HG03175 (cell line): Measurements from ENCODE around the gene ZNF543.
"Not testable (repeated sequence)": the region's sequence is repeated elsewhere in the genome, so short reads cannot be mapped to it uniquely, and the experiment has no call there.

Experiments
- ATAC-seq: cut with Tn5 transposase; IDR thresholded peaks from one replicate; pipeline ENCODE4 v1.9.1; 2021; ENCODE audit warnings: mild to moderate bottlenecking, moderate library complexity; ENCODE audit not compliant: unreplicated experiment

Gene ZNF543

DNA sequence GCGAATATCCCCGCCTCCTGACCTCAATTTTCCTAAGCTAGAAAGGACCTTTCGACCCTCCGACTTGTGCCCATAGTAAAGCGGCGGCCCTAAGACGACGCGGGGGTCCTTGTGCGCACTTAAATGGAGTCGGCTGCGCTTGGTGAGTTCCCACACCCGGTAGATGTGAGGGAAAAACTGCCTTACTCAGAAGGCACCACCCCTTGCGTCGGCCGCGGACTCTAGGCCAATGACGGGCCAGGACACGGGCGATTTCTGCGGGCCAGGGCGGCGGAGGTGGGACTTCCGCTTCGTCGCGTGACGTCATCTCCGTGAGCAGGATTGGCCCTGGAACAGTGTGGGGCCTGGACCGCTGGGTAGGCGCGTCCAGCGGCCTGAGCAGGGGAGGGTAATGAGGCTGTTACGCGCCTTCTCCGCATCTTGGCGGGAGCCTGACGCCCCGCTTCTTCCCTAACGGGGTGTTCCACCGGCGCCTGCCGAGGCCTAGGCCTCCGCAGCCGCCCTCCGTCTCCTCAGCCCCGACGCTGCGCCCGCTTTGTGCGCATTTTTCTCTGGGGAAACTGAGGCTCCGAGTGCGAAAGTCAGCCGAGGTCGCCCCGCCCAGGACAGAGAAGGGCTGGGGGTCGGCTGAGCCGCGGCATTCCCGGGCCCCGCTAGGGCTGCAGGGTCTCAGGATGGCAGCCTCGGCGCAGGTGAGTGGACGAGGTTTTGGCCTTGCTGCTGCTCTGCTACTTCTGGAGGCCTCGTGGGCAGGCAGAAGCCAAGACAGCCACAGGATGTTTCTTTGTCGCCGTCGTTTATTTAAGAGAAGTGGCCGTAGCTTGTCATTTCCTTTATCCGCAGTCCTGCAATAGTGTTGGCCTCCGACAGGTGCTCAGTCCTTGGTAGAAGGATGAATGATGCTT lies at the start of gene ZNF543:
Gene ZNF543 (plus strand): TSS at position 293 of the 905 bp plus-strand sequence. CDS start 382 bp downstream, at position 675.
- peak; percentile 99 for ATAC-seq

DNA sequence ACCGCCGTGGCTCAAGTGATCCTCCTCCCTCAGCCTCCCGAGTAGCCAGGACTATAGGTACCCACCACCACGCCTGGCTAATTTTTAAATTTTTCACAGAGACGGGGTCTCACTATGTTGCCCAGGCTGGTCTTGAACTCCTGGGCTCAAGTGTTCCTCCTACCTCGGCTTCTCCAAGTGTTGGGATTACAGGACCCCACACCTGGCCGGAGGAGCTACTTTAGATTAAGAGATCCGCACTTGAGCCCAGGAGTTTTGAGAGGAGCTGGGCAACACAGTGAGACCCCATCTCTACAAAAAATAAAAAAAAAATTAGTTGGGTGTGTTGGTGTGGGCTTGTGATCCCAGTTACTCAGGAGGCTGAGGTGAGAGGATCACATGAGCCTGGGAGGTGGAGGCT lies 49.0 kb upstream of the ZNF543 start:
- ATAC-seq, result no peak

DNA sequence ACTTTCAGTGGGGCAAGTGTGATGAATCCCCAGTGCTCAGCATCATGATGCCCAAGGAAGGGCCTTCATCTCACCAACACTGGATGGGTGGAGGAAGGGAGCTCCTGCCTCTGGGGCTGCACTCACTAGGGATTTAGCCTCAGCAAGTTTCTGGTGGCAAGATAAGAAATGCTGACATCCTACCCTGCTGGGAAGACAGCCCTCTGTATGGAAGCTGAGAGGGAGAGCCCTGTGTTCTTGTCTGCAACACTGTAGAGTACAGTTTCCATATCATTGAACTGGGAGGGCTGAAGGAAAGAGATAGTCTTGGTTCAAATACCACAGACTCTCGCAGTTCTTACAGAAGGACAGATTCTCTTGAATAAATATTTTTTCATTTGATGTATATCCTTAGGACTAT lies 47.3 kb upstream of the ZNF543 start:
- ATAC-seq, result no peak

DNA sequence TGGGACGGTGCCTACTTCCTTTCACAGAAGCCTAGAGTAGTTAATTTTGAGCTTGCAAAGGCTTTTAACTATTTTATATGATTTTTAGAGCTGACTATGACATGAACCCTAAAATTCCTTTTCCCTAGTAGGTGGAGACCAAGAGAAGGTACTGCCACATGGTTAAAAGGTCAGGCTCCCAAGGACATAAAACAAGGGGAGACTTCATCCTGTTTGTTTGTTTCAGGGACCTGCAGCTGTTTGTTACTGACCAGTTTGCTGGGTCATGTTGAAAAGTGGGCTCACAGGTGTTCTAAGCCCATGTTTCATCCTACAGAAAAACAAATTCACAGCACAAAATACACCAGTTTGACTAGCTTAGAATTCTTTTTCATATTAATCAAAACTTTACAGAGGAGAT lies 43.8 kb upstream of the ZNF543 start:
- ATAC-seq, result no peak

DNA sequence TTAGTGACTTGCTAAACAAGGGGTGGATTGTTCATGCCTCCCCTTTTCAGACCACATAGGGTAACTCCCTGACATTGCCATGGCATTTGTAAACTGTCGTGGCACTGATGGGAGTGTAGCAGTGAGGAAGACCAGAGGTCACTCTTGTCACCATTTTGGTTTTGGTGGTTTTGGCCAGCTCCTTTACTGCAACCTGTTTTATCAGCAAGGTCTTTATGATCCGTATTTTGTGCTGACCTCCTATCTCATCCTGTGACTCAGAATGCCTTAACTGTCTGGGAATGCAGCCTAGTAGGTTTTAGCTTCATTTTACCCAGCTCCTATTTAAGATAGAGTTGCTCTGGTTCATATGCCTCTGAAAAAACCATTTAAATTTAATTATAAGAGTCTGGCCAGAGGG lies 41.8 kb upstream of the ZNF543 start:
- not testable (repeated sequence) for ATAC-seq

DNA sequence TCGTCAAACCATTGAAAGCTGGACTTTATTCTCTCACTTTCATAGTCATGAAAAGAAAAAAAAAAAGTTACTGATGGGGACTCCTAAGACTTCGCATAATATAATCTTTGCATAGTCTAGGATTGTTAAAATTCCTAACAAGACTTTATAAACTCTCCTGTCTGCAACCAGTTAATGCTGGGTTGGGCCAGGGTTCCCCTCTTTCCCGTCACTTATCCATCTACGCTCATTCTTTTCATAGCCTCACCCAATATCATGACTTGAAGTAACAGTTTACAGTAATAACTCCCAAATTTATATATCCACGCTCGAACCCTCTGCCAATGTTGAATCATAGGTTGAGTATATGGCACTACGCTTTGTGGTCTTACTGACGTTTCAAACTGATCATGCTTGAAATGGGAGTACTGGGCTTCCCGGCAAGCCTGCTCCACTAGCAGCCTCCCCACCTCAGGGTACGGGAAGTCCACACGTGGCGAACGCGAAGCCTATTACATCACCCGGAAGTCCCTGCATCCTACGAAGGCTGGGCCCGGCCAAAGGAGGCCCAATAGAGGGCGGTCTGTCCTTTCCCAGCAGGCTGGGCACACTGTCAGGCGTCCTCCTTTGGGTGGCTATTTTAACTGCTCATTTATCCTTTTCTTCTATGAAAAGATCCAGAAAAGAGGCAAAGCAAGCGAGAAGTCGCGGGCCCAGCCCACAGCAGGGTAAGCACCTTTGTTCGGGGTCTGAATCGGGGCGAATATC lies 40.7 kb upstream of the ZNF543 start:
- ATAC-seq, result peak; percentile 70

DNA sequence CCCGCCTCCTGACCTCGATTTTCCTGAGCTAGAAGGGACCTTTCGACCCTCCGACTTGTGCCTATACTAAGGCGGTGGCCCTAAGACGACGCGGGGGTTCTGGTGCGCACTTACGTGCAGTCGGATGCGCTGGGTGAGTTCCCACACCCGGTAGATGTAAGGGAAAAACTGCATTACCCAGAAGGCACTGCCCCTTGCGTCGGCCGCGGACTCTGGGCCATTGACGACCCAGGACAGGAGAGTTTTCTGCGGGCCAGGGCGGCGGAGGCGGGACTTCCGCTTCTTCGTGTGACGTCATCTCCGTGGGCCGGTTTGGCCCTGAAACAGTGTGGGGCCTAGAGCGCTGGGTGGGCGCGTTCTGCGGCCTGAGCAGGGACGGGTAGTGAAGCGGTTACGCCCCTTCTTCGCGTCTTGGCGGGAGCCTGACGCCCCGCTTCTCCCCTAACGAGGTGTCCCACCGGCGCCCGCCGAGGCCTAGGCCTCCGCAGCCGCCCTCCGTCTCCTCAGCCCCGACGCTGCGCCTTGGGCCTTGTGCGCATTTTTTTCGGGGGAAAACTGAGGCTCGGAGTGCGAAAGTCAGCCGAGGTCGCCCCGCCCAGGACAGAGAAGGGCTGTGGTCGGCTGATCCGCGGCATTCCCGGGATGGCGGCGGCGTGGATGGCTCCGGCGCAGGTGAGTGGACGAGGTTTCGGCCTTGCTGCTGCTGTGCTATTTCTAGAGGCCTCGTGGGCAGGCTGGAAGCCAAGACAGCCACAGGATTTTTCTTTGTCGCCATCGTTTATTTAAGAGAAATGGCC lies 39.9 kb upstream of the ZNF543 start, which contains the start of gene ZNF460:
Gene ZNF460 (plus strand): TSS at position 321 of the 797 bp plus-strand sequence. CDS start 322 bp downstream, at position 643.
- peak; percentile 87 for ATAC-seq

DNA sequence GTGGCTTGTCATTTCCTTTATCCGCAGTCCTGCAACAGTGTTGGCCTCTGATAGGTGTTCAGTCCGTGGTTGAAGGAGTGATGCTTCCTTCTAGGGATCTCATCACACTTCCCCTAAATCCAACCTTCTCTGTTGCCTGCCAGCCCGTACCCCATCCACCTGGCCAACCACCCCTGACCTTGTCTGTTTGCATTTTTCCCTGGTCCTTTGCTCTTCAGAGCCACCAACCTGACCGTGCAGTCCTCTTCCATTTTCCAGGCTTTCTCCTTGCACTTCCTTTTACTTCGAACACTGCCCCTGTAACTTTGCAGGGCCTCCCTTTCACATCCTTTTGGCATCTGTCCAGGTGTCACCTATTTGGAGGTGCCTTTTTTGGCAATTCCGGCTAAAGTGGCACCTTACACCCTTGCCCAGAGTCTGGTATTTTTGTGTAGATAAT lies 39.3 kb upstream of the ZNF543 start:
- ATAC-seq, result no peak

DNA sequence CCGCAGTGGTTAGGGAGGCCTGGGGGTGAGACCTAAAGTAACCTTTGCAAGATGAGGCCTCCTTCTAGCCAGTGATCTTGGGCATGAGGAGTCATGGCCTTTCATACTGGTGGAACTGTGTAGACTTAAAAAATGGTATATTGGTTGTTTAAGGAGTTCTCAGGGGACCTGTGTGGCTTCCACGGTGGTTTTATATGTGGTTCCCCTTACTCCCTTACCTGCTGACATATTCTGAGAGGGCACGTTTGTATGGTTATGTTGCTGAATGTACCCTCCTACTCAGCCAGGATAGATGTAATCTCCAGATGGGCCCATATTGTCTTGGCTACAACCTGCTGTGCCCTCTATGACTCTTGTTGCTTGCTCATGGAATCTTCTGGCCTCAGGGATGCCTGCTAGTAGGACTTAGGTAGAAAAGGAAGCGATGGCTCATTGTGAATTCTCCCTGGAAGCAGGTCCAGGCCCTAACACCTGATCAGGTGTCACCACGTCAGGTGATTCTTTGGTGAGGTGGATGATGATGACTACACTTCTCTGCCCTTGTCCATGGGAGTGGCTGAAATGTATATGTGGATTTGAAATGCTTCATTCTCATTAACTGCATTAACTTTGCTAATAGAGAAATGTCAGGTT lies 38.1 kb upstream of the ZNF543 start:
- ATAC-seq, result no peak

DNA sequence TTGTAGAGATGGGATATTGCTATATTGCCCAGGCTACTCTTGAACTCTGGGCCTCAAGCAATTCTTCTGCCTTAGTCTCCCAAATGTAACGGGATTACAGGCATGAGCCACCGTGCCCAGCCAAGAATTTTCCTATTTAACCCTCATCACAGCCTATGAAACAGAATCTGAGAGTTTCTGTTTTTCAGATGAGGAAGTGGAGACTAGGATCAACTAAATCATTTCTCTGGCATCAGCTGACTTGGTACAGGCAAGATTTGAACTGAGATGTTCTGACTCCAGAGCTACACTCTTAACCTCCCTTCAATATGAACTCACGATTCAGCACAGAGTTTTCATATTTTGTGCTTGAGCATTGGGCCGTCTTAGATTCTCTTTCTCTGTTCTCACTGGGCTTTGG lies 31.9 kb upstream of the ZNF543 start:
- no peak for ATAC-seq

DNA sequence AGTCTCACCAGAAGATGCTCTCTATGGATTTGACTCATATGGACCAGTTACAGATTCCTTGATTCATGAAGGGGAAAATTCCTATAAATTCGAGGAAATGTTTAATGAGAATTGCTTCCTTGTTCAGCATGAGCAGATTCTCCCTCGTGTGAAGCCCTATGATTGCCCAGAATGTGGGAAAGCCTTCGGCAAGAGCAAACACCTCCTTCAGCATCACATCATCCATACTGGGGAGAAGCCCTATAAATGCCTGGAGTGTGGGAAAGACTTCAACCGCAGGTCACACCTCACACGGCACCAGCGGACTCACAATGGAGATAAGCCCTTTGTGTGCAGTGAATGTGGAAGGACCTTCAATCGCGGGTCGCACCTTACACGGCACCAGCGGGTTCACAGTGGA lies 29.3 kb upstream of the ZNF543 start:
- ATAC-seq, result no peak

DNA sequence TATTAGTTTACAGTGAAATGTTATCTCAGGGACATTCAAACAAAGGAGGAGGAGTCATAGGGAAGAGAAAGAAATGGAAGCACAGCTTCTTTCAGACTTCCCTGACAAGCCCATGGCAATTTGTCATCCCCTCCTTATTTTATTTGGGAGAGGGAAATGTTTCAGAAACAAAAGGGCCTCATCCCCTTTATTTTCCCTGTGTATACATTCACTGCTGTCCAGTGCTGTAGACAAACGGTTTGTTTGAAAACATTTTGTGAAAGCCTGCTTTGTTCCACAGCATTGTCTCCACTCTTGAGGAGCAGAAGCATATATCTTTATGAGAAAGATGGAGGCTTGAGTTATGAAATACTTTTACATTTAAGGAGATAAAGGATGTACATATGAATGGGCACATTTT lies 27.7 kb upstream of the ZNF543 start:
- no peak for ATAC-seq

DNA sequence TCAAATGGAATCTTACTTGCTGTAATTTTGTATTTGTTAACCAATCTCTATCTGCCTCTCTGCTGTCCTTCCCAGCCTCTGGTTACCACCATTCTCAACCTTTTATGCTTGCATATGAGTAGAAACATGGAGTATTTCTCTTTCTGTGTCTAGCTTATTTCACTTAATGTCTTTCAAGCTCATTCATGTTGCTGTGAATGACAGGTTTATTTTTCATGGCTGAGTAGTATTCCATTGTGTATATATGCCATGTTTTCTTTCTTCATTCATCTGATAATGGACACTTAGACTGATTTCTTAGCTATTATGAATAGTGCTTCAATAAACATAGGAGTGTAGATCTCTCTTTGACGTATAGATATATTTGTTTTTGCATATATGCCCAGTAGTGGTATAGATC lies 26.6 kb upstream of the ZNF543 start:
- ATAC-seq, result no peak

DNA sequence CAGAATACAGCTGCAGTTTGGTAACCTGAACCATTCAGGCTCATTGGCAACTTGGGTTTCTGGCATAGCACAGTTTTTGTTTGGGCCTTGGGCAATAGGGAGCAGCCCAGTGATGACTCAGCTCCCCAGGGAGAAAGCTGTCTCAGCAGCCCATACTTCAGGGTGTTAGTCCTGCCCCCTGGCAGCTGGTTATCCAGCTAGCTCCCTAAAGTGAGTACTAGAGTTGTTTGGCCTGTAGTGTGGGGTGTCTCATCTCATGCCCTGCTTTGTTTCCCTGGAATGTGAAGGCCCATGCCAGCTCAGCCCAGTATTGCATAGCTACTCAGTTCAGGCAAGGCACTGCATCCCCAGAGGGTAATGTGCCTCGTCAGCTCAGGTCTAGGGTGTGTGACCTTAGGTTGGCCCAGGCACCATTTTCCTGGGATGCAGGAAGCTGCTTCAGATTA lies 18.2 kb upstream of the ZNF543 start:
- no peak for ATAC-seq

DNA sequence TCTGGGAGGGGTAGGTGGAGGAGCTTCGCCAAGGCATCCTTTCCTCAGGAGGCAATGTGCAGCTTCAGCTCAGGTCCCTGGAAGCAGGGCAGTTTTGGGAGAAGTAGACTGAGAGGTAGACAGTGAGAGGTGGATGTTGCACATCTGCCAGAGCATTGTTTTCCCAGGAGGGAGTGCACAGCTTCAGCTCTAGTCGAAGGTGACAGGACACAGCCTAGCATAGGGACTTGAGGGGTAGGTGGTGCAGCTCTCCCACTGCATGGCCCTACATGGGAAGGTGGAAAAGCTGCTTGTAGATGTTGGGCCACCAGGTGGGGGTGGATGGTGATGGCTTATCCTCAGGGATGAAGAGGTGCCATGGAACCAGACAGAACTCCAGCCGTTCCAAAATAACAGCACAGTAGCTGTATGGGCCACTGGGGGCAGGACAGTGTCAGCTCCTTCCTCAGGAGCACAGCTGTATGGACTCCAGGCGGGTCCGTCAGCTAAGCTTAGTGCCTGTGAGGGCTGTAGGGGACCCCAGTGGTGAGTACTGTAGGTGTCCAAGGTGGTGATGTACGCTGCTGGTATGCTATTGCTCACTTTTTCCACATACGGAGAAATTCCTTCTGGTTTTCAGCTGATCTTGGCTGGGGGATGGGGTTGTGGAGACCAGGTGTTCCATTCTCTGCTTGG lies 17.4 kb upstream of the ZNF543 start:
- no peak for ATAC-seq

DNA sequence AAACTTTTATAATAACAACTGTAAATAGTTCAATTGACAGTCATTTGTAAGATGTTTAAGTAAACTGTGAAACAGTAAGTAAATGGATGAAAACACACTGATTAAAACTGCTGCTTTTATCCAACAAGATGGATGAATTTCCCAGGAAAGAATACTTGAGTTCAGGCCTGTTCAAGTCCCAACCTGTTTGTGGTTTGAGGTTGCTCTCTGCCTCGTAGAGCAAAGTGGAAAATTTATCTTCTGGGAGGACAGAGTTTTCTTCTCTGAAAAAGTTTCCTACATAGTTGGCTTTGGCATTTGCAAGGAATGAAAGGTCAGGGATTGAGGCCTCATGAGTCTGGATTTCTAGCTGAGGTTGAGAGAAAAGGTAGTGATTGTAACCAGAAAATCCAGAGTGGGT lies 15.2 kb upstream of the ZNF543 start:
- no peak for ATAC-seq

DNA sequence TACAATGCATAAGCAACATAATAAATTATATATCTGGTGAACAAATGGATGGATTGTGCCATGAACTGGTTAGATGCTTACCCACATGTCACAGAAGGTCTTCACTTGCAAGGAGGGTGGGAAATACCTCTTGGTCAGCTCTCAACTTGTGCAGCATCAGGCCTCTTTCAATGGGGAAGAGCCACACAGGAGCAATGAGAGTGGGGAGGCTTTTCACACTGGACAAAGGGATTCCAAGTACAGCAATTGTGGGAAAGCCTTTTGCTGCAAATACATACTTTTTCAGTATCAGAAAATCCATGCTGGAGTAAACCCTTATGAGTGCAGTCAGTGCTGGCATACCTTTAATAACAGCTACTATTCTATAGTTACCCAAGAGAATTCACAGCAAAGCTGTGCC lies 11.8 kb upstream of the ZNF543 start:
- no peak for ATAC-seq

DNA sequence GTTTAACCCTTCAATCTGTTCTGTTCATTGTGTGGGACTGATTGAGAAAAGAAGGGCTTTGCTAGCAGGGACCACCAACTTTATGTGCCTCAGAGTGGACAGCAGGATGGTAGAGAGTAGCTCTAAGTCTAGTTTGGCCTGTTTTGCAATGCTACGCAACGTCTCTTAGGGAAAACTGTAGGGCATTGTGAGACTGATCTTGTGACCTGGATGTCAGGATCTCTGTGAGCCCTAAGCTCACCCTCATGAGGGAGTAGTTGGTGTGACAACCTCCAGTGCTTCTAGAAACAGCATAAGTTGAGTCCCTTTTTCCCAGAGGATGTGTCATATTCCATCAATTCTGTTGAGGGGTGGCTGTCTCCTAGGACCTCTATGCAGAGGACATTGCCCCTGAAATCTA lies 9.5 kb upstream of the ZNF543 start:
- ATAC-seq, result no peak

DNA sequence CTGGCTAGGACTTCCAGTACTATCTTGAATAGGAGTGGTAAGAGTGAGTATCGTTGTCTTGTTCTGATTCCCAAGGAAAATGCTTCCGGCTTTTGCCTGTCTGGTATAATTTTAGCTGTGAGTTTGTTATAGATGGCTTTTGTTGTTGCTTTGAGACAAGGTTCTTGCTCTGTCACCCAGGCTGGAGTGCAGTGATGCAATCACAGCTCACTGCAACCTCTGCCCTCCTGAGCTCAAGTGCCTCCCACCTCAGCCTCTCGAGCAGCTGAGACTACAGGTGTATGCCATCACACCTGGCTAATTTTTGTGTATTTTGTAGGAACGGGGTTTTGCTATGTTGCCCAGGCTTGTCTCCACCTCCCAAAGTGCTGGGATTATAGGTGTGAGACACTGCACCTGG lies 6.1 kb upstream of the ZNF543 start:
- no peak for ATAC-seq

DNA sequence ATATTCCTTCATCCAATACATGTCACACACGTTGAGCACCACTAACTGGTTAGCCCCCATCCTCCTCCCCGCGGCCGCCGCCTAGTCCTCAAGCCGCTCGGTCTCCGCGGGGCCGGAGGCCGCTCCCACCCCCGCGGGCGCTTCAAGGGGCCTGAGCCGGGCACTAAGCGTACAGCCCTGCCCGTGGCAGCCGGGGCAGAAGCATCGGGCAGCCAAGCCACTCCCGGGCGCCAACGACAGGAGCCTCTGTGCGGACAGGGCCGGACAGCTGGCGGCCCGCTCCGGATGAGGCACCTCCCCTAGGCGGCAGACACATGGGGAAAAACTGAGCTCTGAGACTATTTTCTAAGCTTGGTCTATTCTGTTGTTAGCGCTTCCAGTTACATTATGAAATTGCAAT lies 2.8 kb upstream of the ZNF543 start:
- no peak for ATAC-seq
